Type B pancreatic cell (in vitro differentiated cells): ENCODE measurements around the gene SMOC2. TPM values are rescaled to one million over a fixed set of nuclear protein-coding genes. Genes with fewer than 3 reads are reported as not detected.
A peak's percentile ranks its signal among the peaks of the same experiment; 100 is the strongest.

ENCODE experiments used
- DNase-seq: peaks from one replicate; pipeline ENCODE4 v3.0.0; 2021; ENCODE audit warnings: mixed read lengths; ENCODE audit not compliant: unreplicated experiment; ENCODE audit errors: extremely low spot score
- H3K27ac Mint-ChIP-seq: 2 replicates; pipeline ENCODE4 v1.8.0; 2021; ENCODE audit warnings: mild to moderate bottlenecking, mixed read lengths
- H3K27me3 Mint-ChIP-seq: 2 replicates; pipeline ENCODE4 v1.8.0; 2021; ENCODE audit warnings: mixed read lengths
- H3K36me3 Mint-ChIP-seq: 2 replicates; pipeline ENCODE4 v1.8.0; 2021; ENCODE audit warnings: mixed read lengths
- H3K4me1 Mint-ChIP-seq: one replicate; pipeline ENCODE4 v1.8.0; 2021; ENCODE audit warnings: mixed read lengths; ENCODE audit not compliant: unreplicated experiment
- H3K4me3 Mint-ChIP-seq: 2 replicates; pipeline ENCODE4 v1.8.0; 2021; ENCODE audit warnings: mild to moderate bottlenecking, mixed read lengths
- H3K9me3 Mint-ChIP-seq: 2 replicates; pipeline ENCODE4 v1.8.0; 2021; ENCODE audit warnings: mixed read lengths
- total RNA-seq: library from RNA; stranded (reverse); gene quantifications from 2 replicates; pipeline ENCODE4 v1.2.1, GENCODE V29; 2021; ENCODE audit warnings: low replicate concordance
- TF ChIP-seq, protein P1 (sequence below): fragments of 200-600 bp; sonication (generic); conservative IDR thresholded peaks from 2 replicates; pipeline ENCODE4 v1.5.0; 2021; ENCODE audit warnings: antibody characterized with exemption, mild to moderate bottlenecking

The SMOC2 gene
- total RNA-seq, 1 donor from 2014 or later, result 18.9 TPM

DNA sequence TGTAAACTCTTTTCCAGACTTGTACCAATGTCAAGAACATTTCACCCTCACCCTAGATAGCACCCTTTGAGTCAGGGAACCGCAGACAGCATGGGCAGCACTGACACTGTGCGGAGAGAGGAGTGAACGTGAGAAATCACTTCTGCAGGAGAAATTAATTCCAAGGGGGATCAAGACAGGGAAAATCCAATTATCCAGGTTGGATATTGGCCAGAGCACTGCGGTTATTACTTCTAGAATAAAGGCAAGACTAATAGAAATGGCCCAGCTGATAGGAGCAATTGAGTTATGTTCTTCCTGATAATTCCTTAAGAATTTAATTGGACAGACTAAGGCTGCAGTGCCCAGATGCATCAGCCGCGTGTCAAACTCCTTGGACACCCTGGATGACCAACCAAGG is 179.6 kb downstream of the SMOC2 start:
- TF ChIP-seq, protein P1, sequence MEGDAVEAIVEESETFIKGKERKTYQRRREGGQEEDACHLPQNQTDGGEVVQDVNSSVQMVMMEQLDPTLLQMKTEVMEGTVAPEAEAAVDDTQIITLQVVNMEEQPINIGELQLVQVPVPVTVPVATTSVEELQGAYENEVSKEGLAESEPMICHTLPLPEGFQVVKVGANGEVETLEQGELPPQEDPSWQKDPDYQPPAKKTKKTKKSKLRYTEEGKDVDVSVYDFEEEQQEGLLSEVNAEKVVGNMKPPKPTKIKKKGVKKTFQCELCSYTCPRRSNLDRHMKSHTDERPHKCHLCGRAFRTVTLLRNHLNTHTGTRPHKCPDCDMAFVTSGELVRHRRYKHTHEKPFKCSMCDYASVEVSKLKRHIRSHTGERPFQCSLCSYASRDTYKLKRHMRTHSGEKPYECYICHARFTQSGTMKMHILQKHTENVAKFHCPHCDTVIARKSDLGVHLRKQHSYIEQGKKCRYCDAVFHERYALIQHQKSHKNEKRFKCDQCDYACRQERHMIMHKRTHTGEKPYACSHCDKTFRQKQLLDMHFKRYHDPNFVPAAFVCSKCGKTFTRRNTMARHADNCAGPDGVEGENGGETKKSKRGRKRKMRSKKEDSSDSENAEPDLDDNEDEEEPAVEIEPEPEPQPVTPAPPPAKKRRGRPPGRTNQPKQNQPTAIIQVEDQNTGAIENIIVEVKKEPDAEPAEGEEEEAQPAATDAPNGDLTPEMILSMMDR, result no peak
- Mint-ChIP-seq H3K27me3 (peaks cover 11% of the 10 kb centered on the region), H3K27ac (no peak overlapping the region), H3K4me1 (peaks cover 23% of the 10 kb centered on the region), H3K4me3 (no peak overlapping the region), H3K9me3 (peaks cover 8% of the 10 kb centered on the region), H3K36me3 (peaks cover 6% of the 10 kb centered on the region)
- DNase-seq, result no peak

DNA sequence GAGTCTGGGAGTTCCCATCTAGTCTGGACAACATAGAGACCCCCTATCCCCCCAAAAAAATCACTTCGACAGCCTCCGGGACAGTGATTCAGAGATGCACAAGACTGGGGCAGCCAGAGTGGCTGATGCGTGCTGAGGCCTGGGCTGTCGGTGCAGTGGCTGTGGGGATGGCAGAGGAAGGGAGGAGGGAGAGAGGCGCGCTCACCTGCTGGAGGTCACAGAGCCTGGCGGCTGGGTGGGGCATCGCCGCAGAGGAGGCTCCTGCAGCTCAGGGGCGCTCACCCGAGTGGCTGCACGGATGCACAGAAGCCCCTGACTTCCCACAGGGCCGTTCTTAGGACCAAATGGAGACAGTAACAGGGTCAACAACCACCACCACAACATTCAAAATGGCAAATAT is 182.8 kb downstream of the SMOC2 start:
- DNase-seq, result no peak
- Mint-ChIP-seq H3K9me3 (peaks cover 8% of the 10 kb centered on the region), H3K4me1 (peaks cover 46% of the 10 kb centered on the region), H3K27me3 (peaks cover 4% of the 10 kb centered on the region), H3K27ac (no peak overlapping the region), H3K36me3 (peaks cover 3% of the 10 kb centered on the region), H3K4me3 (no peak overlapping the region)
- TF ChIP-seq, protein P1, result no peak

DNA sequence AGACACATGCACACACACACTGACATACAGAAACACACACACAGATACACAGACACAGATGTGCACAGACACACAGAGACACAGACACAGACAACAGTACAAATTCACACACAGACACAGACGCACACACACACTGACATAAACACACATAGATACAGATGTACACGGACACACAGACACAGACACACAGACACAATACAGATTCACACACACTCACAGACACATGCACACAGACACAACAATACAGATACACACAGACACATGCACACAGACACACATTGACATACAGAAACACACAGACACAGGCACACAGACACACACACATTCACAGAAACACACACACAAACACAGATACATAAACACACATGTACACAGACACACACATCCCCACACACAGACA is 183.6 kb downstream of the SMOC2 start:
- TF ChIP-seq, protein P1, result no peak
- Mint-ChIP-seq H3K36me3 (peaks cover 3% of the 10 kb centered on the region), H3K9me3 (peaks cover 8% of the 10 kb centered on the region), H3K27ac (no peak overlapping the region), H3K27me3 (peaks cover 4% of the 10 kb centered on the region), H3K4me1 (peaks cover 46% of the 10 kb centered on the region), H3K4me3 (no peak overlapping the region)
- no peak for DNase-seq

DNA sequence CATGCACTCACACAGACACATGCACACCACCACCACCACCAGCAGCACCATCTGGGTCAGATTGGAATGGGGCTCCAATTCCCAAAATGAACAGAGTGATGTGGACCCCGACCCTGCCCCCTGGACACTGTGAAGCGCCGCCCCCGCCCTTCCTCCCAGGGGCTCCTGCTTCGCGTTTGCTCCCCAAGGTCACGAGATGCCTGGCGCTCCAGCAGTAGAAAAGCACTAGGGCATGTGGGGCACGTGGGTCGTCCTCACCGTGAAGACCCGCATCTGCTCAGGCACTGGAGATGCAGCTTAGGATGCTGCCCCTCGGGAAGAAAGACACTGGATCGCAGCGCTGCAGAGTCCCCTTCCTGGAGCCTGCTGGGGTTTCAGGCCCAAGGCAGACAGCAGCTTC is 184.0 kb downstream of the SMOC2 start:
- H3K4me3 Mint-ChIP-seq, result no peak overlapping the region
- no peak for DNase-seq
- H3K27me3 Mint-ChIP-seq, result peaks cover 4% of the 10 kb centered on the region
- peaks cover 8% of the 10 kb centered on the region for H3K9me3 Mint-ChIP-seq
- H3K4me1 Mint-ChIP-seq, result peaks cover 44% of the 10 kb centered on the region
- H3K27ac Mint-ChIP-seq, result no peak overlapping the region
- TF ChIP-seq, protein P1, result no peak
- H3K36me3 Mint-ChIP-seq, result peaks cover 3% of the 10 kb centered on the region

DNA sequence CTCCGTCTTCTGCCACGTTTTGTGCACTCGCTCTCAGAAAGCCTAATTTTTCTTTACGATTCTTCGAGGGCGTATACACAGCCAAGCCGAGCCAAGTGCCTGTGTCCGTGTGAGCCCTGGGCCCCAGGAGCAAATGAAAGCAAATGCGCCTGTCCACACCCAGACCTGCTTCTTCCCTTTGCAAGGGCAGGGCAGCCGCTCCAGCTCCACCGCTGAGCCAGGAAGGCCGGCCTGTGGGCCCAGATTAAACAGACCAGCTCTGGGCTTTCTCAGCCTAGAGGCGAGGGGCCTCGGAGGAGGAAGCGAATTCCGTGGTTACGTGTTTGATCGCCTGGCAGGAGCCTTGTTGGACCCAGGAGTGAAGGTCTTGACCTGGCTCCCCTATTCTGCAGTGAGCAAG is 184.6 kb downstream of the SMOC2 start:
- Mint-ChIP-seq H3K27me3 (peaks cover 4% of the 10 kb centered on the region), H3K27ac (peak overlapping the region; percentile 50), H3K9me3 (peaks cover 8% of the 10 kb centered on the region), H3K4me1 (peaks cover 42% of the 10 kb centered on the region), H3K4me3 (no peak overlapping the region), H3K36me3 (peaks cover 3% of the 10 kb centered on the region)
- no peak for DNase-seq
- TF ChIP-seq, protein P1, result no peak

DNA sequence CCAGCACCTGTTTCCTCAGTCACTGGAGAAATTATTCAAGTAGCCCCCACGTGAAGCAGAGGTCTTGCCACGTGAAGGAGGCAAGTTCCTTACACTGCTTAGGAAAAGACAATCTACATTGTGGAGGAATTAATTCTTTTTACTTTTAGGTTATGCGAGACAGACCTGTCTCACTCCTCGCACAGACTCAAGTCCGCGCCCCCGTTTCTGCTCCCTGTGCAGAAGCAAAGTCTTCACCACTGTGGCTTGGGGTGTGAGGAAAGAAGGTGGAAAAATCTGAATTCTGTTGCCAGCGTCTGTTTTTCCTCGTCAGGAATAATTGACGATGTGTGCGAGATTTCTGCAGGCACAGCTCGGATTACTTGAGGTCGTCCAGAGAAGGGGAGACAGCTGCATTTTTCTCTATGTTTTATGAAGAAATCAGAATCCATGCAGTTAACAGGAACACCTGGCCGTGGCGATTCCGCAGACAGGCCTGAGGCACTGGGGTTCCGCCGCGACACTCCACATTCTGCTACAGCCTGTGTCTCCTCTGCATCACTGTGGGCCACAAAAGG is 185.1 kb downstream of the SMOC2 start:
- Mint-ChIP-seq H3K36me3 (peaks cover 3% of the 10 kb centered on the region), H3K4me3 (no peak overlapping the region), H3K4me1 (peaks cover 42% of the 10 kb centered on the region), H3K27me3 (peaks cover 4% of the 10 kb centered on the region), H3K9me3 (peaks cover 6% of the 10 kb centered on the region), H3K27ac (no peak overlapping the region)
- DNase-seq, result no peak
- TF ChIP-seq, protein P1, result no peak
